HG03025 (cell line): Measurements from ENCODE around the gene PRKAA1.
A peak's percentile ranks its signal among the peaks of the same experiment; 100 is the strongest.

Experiments
- ATAC-seq: cut with Tn5 transposase; IDR thresholded peaks from one replicate; pipeline ENCODE4 v1.9.1; 2021; ENCODE audit warnings: mild to moderate bottlenecking, moderate library complexity; ENCODE audit not compliant: unreplicated experiment, low FRiP score

PRKAA1 gene

DNA sequence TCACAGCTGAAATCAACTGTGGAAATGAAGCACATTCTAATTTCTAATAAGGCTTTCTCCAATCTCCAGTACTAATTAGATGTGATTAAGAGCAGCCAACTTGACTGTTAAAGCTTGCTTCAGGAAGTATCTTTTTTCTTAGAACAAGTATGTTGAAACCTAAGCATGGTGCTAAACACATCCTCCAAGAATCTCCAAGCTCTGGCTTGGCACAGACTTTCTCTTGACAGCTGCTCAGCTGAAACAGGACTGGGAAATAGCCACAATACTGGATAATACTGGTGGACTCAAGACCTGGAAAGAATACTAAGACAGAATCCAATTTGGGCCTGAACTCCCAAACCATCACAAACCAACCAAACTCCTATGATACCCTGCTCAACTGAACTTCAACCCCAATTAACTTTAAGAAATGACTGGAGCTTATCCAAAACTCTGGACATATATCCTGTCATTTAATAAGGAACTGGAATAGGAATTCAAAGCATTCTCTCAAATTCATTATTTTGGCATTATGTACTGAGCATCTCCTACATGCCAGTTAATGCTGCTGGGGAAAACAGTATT lies 16.2 kb downstream of the PRKAA1 start:
- ATAC-seq, result no peak

DNA sequence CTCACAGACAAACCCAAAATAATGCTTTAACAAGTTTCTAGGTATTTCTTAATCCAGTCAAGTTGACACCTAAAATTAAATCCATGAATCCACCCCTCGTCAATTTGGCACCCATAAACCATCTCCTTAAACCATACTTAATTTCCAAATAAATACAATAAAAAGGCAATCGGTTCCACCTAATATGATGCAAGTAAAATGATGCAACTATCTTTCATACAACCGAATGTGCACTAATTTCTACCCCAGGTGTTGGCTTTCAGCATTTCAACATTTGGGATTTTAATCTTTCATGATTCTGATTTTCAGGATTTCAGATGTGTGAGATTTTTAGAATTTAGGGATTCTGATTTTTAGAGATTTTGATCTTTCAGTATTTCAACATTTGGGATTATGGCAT lies 17.3 kb downstream of the PRKAA1 start:
- no peak for ATAC-seq

DNA sequence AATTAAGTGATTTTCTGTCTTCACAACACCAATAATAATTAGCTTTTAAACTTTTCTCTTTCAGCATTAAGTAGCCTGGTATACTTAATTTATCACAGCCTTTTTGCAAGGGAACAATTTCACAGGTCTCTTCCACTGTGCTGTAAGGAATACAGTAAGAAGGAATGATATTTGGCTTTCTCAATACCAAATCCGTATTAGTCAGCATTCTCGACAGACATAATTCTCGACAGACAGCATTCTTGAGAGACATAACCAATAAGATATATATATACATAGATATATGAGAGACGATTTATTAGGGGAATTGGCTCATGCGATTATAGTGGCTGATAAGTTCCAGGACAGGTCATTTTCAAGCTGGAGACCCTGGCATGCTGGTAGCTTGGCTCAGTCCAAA lies 18.0 kb downstream of the PRKAA1 start:
- ATAC-seq, result no peak

DNA sequence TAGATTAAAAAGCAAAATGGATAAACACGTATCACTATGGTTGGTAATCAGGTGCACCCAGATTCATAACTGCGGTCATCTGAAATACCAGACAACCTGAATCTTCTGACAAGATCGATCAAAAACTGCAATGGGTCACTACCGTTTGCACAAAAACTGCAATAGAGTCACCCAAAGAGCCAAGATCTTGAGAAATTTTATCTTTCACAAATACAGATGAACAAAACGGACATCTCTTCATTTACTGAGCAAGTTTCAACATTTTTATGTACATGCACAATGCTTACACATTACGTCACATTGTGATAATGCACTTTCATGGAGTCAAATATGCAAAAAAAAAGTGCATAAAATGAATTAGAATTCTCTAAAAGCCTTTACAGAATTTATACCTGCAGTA lies 18.6 kb downstream of the PRKAA1 start:
- no peak for ATAC-seq

DNA sequence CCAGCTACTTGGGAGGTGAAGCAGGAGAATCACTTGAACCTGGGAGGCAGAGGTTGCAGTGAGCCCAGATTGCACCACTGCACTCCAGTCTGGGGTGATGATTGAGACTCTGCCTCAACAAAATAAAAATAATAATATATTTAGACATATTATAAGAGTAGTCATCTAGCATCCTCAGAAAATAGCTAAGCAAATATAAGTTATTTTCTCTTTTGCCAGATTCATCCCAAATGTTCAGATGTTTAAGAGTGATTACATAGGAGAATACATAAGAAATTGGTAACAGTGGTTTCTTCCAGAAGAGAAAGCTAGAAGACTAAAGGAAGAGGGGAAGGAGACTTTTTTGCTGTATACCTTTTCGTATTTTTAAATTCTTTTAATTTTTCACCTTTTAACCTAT lies 20.0 kb downstream of the PRKAA1 start:
- no peak for ATAC-seq

DNA sequence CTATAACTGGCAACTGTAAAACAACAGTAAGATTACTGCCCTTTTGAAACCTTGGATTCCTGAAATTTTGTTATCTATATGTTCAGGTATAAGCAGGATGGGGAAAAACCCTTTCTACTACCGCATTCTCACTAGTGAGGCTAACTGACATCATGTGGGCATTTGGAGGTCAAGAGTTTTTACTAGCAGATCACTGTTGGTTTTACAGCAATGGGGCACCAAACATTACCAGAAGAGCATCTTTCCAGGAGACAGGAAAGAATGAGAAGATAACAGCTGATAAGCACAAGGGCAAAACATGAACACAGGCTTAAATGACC lies 21.6 kb downstream of the PRKAA1 start:
- no peak for ATAC-seq

DNA sequence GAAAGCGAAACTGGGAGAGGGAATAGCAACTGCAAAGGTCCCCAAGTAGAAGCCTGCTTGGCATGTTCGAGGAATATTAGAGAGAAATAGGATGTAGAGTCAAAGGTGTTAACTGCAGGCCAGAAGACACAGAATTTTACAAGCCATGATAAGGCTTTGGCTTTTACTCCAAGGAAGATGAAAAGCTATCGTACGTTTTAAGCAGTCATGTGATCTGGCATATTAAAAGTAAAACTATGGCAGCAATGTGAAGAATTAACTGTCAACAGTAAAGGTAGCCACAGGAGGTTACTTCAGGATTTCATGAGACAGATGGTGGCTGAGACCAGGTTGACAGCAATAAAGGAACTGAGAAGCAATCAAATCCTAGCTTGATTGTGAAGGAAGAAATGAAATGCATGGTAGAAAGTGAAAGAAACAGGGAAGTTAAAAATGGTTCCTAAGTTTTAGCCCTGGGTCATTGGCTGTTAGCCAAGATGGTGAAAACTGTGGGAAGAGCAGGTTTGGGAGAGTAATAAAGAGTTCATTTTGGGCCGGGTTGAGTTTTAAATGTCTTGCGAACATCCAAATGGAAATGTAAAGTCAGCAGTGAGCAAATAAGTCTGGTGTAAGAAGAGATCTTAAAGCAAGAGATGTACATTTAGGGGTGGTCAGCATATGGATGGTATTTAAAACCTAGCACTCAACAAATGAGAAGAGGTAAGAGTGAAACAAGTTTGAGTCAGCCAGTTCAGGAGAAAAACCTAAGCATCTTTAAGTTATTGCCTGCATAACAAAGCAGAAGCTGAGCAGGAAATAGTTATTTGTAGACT lies 22.1 kb downstream of the PRKAA1 start:
- no peak for ATAC-seq

DNA sequence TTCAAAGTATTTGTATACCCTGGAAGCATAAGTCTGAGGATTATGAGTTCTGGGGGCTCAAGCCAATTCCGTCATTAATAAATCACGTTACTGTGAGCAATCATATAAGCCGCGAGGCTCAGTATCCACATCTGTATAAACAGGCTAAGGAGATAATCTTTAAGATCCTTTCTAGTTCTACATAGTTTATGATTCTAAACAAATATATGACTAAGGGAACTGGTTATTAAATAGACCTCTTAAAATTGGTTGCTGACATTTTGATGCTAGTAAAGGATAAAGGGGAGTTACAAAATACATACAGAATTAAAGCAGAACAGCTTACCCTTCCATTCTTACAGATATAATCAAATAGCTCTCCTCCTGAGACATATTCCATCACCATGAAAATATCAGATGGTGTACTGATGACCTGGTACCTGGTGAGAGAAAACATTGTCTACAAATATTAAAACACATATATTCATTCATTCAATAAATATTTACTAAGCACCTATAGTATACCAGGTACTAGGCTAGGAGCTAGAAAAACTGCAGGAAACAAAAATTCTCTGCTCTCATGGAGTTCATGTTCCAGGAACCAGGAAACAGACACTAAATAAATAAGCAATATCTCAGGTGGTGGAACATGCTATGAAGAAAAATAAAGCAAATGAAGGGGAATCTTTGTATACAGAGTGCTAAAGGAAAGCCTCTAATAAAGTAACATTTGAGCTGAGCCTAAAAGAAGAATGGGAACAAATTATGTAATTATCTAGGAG lies 22.9 kb downstream of the PRKAA1 start:
- no peak for ATAC-seq

DNA sequence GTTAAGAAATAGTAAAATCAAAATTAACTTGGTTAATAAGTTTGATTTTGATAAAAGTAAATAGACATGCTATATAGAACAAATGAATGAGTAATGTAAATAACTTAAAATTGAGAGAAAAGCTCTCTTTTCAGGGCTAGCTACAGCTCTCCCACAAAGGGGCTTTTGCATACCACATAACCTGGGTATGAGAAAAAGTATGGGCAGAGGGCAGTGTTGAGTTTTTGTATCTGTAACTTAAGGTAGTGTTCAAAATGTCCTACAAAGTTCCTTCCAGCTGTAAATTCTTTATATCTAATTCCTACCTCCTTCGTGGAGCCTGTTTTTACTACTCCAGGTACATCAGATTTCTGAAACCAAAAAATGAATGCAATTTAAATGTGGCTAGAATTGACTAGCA lies 23.6 kb downstream of the PRKAA1 start:
- ATAC-seq, result no peak

DNA sequence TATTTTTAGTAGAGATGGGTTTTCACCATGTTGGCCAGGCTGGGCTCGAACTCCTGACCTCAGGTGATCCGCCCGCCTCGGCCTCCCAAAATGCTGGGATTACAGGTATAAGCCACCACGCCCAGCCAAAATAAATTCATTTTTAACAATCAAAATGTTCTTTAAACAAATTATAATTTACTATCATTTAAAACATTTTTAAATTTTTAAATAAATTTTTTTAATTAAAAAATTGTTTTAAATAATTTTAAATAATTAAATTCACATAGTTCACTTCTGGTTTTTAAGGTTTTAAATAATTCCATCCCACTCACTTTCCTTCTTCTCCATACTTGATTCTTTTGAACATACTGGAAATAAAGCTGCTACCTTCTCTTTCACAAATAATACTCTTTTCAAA lies 27.4 kb downstream of the PRKAA1 start:
- ATAC-seq, result no peak

DNA sequence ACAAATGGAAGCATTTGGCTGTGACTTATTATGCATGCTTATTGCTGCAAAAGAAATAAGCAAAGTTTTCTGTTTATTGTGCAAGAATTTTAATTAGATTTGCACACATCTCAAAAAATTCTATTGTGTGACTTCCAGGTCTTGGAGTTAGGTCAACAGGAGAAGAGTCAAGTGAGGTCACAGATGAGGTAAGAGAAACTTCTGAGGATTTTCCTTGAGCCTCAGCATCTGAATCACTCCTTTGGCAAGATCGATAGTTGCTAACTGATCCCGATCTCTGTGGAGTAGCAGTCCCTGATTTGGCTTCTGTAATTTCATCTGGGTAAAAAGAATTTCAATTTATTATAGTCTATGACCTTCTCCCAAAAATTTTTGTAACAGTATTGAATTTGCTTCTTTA lies 35.5 kb downstream of the PRKAA1 start:
- no peak for ATAC-seq

DNA sequence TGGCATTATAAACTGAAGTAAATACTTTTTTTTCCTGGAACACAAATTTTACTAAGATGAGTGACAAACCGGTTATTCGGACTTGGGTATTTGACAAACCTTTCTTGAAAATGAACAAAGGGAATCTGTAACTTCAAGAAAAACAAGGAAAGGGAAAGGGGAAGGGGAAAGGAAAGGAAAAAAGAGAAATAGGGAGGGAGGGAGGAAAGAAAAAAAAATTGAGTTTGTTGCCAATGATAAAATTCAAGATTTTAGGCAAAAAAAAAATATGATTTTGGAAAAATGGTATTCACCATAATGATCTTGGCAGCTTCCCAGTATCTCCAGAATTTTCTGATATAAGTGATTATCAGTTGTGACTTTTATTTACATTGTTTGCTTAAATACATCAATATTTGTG lies 40.8 kb downstream of the PRKAA1 start:
- ATAC-seq, result no peak

DNA sequence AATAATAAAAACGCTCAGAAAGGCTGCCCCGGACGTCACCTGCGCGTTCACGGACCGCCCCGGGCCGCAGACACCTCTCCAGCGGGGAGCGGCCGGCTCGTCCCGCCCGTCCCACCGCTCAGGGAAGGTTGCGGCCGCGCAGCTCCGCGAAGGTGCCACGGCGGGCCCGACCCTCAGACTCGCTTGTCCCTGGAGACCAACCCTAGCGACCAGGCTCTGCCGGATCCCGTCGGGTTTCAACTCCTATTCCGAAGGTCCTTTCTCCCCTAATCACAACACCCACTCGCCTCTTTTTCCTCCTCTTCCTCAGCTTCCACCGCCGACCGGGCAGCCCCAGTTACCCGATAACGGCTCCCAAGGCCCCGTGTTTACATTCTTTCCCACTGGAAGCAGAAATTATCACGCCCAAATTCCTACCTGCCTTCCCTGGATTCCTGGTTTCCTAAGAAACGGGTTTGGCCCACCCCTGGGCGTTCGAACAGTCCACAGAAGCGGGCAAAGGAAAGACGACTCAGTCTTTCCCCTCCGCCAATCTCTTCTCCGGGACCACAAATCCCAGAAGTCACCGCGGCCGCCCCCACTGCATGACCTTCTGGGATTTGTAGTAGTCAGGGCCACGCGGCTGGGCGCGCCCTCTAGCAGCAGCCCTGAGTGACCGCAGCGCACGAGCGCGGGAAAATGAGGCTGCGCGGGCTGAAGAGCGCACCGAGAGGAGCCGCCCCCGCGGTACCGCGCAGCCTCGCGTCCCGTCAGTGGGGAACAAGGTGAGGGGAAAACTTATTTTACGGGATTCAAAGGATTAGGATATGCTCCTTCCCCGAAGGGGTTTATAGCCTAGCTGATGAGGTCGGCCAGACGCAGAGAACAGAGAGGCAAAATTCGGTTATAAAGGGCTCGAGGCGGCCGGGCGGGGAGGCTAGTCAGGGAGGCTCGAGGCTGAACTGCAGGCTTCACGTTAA lies 42.5 kb downstream of the PRKAA1 start, which contains the start of gene TTC33:
Gene TTC33, minus strand, starts transcription at position 555 of the 959 bp plus-strand sequence. CDS start 8,943 bp downstream, outside the sequence.
- peak; percentile 95 for ATAC-seq

DNA sequence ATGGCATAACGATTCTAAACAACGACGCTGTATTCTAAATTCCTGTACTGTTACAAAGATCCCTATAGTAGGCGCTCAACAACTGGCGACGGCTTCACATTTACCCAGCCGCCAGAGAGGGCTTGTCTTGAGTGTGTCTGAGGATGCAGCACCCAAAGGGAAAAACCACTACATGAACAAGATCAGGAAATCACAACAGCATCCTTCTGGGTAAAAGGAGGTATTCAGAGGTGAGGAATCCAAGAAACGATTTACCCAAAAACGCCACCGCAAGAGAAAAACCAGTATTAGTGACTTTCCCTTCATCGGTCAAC lies 43.1 kb downstream of the PRKAA1 start:
- peak; percentile 81 for ATAC-seq

DNA sequence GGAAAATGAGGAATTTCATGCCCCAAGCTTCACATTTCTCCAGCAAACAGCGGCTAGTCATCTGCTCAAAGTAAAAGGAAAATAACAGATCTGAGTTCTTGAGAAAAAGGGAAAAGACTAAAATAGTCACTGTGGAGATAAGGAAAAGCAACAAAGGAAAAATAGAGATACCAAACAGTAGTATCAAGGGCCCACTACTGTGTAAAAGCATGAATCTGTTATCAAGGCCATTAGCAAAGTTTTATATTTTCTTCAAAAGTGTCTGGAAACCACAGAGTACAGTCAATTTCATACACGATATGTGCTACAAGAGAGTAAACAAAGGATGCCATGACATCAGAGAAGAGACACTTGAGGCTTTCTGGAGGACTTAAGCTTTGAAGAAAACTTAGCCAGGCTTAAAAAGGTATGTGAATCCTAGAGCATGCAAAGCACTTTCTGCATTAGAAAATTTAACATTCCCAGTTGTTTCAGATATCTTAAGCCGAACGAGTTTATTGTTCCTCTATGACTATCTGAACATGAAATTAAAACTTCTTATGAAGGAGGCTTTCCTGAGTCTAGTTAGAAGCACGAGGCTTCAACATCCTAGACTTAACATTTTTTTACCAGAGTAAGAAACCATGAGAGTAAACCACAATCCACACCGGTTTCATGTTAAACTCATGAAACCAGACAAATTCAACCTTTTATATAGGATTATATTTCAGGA lies 43.6 kb downstream of the PRKAA1 start:
- peak; percentile 4 for ATAC-seq

DNA sequence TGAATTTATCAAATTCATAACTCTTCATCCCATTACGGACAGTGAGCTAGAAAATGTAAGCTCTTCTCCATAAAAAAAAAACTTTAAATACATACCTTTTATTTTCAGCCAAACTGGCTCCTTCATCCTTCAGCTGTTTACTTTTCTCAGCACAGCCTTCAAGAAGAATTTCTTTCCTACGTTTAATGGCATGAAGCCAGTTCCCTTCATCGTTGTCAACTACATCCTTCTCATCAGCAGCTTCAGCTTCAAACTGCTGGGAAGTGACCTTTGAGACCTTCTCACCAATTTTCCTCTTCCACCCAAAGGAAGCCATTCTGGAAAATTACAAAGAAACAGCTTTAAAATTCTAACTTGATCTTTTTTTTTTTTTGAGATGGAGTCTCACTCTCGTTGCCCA lies 51.5 kb downstream of the PRKAA1 start:
- ATAC-seq, result no peak

DNA sequence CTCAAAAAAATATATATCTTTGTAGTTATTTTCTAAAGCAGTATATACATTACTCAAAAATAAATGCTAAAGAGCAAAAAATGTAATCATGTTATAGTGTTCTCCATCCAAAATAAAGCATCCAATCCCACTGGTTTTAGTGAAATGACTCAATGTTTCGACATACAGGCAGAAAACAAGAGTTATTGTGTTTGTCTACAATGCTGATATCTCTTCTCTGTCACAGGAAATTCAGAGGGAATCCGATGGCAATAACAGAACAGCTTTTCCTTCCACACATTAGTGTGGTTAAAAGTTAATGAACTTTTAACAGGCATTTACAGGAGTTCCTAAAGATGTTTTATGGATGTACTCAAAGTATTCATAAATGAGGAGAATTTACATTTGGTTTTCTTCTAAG lies 54.4 kb downstream of the PRKAA1 start:
- ATAC-seq, result no peak

DNA sequence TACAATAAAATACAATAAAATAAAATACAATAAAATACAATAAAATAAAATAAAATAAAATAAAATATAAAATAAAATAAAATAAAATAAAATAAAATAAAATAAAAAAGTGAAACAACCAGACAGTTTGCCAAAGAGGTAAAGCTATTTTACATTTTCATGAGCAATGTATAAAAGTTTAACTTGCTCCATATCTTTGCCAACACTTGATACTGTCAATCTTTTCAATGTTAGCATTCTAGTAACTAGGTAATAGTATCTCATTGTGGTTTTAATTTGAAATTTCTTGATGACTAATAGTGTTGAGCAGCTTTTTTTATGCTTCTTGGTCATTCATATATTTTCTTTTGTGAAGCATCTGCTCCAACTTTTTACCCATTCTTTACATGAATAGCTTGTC lies 59.7 kb downstream of the PRKAA1 start:
- ATAC-seq, result no peak

DNA sequence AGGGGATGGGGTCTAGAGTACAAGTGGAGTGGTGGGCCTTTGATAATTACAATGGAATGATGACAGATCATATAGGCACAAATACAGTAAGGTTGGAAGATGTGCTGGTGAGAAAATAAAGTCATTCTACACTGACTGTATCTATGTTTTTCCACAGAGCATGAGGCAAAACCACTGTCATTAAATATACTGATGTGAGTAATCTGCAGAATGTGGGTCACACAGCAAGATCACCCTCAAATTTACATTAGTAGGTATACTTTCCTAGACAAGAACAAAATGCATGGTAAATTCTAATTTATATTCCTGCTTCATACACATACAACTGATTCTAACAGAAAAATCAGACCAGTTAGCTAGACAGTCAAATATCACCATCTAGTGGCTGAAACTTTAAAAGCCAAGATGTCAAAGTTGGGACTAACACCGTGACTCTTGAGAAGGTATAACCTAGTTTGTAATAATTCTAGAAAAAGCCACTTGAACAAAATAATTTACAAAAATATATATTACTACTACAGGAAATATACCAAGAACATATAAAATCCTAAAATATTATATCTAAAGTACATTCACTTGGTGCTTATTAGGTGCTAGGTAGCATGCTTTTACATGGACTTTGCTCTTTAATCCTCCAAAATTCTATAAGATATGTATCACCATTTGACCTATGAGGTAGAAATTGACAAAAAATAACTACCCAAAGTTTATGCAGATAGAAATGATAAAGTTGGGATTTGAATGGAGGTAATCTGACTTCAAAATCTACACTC lies 61.9 kb downstream of the PRKAA1 start:
- ATAC-seq, result peak; percentile 67
